ENCODE measurements around the gene ADGRL3.

DNA sequence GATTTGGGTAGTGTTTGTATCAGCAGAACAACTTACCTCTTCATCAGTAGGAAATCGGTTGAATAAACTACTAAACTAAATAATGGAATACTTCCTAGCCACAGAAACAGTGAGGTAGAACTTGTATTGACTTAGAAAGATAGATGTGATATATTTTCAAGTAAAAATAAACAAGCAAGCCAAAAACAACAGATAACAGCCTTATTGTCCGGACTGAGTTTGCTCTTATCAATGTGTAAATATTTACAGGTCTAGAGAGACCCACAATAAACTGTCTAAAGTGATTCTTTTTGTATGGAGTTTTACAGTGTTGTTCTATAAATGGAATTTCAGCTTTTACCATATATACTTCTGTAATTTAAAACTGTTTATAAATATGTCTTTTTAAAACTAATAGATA, 721.8 kb downstream of the ADGRL3 start:
- TF ChIP-seq EP300 (IDR thresholded peaks at IDR 0.05) = no peak
- TF ChIP-seq, protein P1, sequence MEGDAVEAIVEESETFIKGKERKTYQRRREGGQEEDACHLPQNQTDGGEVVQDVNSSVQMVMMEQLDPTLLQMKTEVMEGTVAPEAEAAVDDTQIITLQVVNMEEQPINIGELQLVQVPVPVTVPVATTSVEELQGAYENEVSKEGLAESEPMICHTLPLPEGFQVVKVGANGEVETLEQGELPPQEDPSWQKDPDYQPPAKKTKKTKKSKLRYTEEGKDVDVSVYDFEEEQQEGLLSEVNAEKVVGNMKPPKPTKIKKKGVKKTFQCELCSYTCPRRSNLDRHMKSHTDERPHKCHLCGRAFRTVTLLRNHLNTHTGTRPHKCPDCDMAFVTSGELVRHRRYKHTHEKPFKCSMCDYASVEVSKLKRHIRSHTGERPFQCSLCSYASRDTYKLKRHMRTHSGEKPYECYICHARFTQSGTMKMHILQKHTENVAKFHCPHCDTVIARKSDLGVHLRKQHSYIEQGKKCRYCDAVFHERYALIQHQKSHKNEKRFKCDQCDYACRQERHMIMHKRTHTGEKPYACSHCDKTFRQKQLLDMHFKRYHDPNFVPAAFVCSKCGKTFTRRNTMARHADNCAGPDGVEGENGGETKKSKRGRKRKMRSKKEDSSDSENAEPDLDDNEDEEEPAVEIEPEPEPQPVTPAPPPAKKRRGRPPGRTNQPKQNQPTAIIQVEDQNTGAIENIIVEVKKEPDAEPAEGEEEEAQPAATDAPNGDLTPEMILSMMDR (IDR thresholded peaks at IDR 0.05) = no peak
